HepG2 (cell line): ENCODE measurements around the gene NACAD. TPM values are rescaled to one million over a fixed set of nuclear protein-coding genes. Genes with fewer than 3 reads are reported as not detected.

Experiments
- ATAC-seq: fragments of 200-7000 bp; cut with Tn5 transposase; 3 replicates; pipeline ENCODE4 v1.9.1; 2020; ENCODE audit warnings: mild to moderate bottlenecking, moderate library complexity
- BruUV-seq: library from RNA; stranded (reverse); fragments of 400-500 nt; replicated peaks from 2 replicates; lab custom pipeline; 2021; lab: Mats Ljungman, UMichigan
- CTCF ChIA-PET: fragments of 300-600 bp; formaldehyde crosslinking; extraction: SDS; loops from one replicate; lab custom pipeline; 2021; ENCODE audit warnings: low total read pairs, inconsistent platforms, low intra/inter-chr PET ratio; lab: Yijun Ruan, JAX
- POLR2A ChIA-PET: fragments of 350-600 bp; sonication (Branson Sonifier 250); formaldehyde crosslinking; loops from one replicate; lab custom pipeline; 2020; ENCODE audit warnings: antibody characterized with exemption, inconsistent platforms; lab: Yijun Ruan, JAX
- DNase-seq: peaks from one replicate; pipeline ENCODE4 v3.0.0-alpha.2; 2015; ENCODE audit warnings: low spot score
- FAIRE-seq: peaks from 3 replicates; lab custom pipeline; 2011; peaks lifted over from hg19 to GRCh38; lab: Jason Lieb, UNC
- H2AFZ ChIP-seq: one replicate; pipeline ENCODE4 v1.6.1; 2011; ENCODE audit warnings: low read length, inconsistent platforms
- H3K27ac ChIP-seq: fragments of 300-600 bp; 3 replicates; pipeline ENCODE4 v1.8.0; 2011; ENCODE audit warnings: mixed run types, mild to moderate bottlenecking, mixed read lengths, low read length, inconsistent platforms; ENCODE audit not compliant: insufficient read depth; ENCODE audit errors: extremely low read length
- H3K27me3 ChIP-seq, 2 experiments: fragments of 200-600 bp in 1 of 2; 2 replicates in 1 of 2; 3 replicates in 1 of 2; pipeline versions ENCODE4 v1.6.0 to v1.8.0; 2011; ENCODE audit warnings: low read length in 2 of 2, mild to moderate bottlenecking in 2 of 2, moderate library complexity in 2 of 2, inconsistent platforms in 1 of 2; ENCODE audit not compliant: insufficient read depth in 2 of 2, control insufficient read depth in 1 of 2
- H3K36me3 ChIP-seq, 2 experiments: fragments of 200-600 bp in 1 of 2; replicated peaks in 1 of 2; 2 replicates in 1 of 2; 3 replicates in 1 of 2; pipeline versions ENCODE4 v1.5.1 to v1.8.0; 2011; ENCODE audit warnings: low read length in 2 of 2, inconsistent platforms in 1 of 2; ENCODE audit not compliant: insufficient read depth in 2 of 2, control insufficient read depth in 1 of 2
- H3K4me1 ChIP-seq: 2 replicates; pipeline ENCODE4 v1.5.1; 2012; ENCODE audit warnings: low read length, inconsistent platforms; ENCODE audit not compliant: insufficient read depth
- H3K4me2 ChIP-seq: 2 replicates; pipeline ENCODE4 v1.6.0; 2011; ENCODE audit warnings: low read depth, low read length, inconsistent platforms
- H3K4me3 ChIP-seq, 3 experiments: fragments of 200-600 bp in 1 of 3; sonication (generic), shearing (Covaris generic) in 1 of 3; replicated peaks in 1 of 3; 2 replicates each; pipeline ENCODE4 v1.5.1; 2011 to 2016; ENCODE audit warnings: low read length in 3 of 3, inconsistent platforms in 2 of 3, low read depth in 2 of 3, mild to moderate bottlenecking in 2 of 3, control low read depth in 1 of 3, mixed read lengths in 1 of 3; ENCODE audit not compliant: insufficient read depth in 1 of 3
- H3K79me2 ChIP-seq: one replicate; pipeline ENCODE4 v1.6.1; 2011; ENCODE audit warnings: low read length, inconsistent platforms; ENCODE audit not compliant: insufficient read depth
- H3K9ac ChIP-seq: 2 replicates; pipeline ENCODE4 v1.6.0; 2011; ENCODE audit warnings: mild to moderate bottlenecking, low read depth, low read length, inconsistent platforms; ENCODE audit not compliant: insufficient read depth
- H3K9me3 ChIP-seq: 2 replicates; pipeline ENCODE4 v1.5.1; 2012; ENCODE audit warnings: mild to moderate bottlenecking, low read length
- H4K20me1 ChIP-seq: 2 replicates; pipeline ENCODE4 v1.6.0; 2011; ENCODE audit warnings: inconsistent platforms, mild to moderate bottlenecking, low read length, moderate library complexity; ENCODE audit not compliant: insufficient read depth
- CEBPG ChIP-seq: IDR thresholded peaks from 2 replicates; pipeline ENCODE4 v1.6.1; 2016
- CSRNP1 ChIP-seq: sonication (generic); formaldehyde crosslinking; IDR thresholded peaks from 2 replicates; pipeline ENCODE4 v1.8.1; 2023; ENCODE audit warnings: mild to moderate bottlenecking, missing genetic modification reagents
- HBP1 ChIP-seq: IDR thresholded peaks from 2 replicates; pipeline ENCODE4 v1.6.1; 2016; ENCODE audit warnings: low read depth, control low read depth
- HOXA3 ChIP-seq: sonication (generic); formaldehyde crosslinking; IDR thresholded peaks from 2 replicates; pipeline ENCODE4 v1.5.0; 2020; ENCODE audit warnings: missing genetic modification reagents
- KLF15 ChIP-seq: sonication (generic); formaldehyde crosslinking; IDR thresholded peaks from 2 replicates; pipeline ENCODE4 v1.8.1; 2023; ENCODE audit warnings: borderline replicate concordance, mild to moderate bottlenecking, inconsistent platforms, missing genetic modification reagents, mixed read lengths
- NBN ChIP-seq: fragments of 450-650 bp; conservative IDR thresholded peaks from 2 replicates; pipeline ENCODE4 v1.6.1; 2017
- NRL ChIP-seq: sonication (generic); formaldehyde crosslinking; IDR thresholded peaks from 2 replicates; pipeline ENCODE4 v1.5.0; 2020; ENCODE audit warnings: missing genetic modification reagents, mild to moderate bottlenecking, moderate library complexity, borderline replicate concordance
- RBAK ChIP-seq: sonication (generic); formaldehyde crosslinking; IDR thresholded peaks from 2 replicates; pipeline ENCODE4 v1.5.1; 2020; ENCODE audit warnings: mild to moderate bottlenecking, missing genetic modification reagents
- TBL1XR1 ChIP-seq: fragments of 150-350 bp; IDR thresholded peaks from 2 replicates; pipeline ENCODE4 v1.6.1; 2014; ENCODE audit warnings: borderline replicate concordance, low read length; ENCODE audit not compliant: partially characterized antibody
- THAP8 ChIP-seq: sonication (generic); formaldehyde crosslinking; IDR thresholded peaks from 2 replicates; pipeline ENCODE4 v1.5.1; 2020; ENCODE audit warnings: missing genetic modification reagents, mild to moderate bottlenecking, borderline replicate concordance
- WIZ ChIP-seq: sonication (generic); formaldehyde crosslinking; IDR thresholded peaks from 2 replicates; pipeline ENCODE4 v1.5.1; 2020; ENCODE audit warnings: mild to moderate bottlenecking, missing genetic modification reagents
- ZFP90 ChIP-seq: sonication (generic); formaldehyde crosslinking; IDR thresholded peaks from 2 replicates; pipeline ENCODE4 v1.8.0; 2022; ENCODE audit warnings: missing genetic modification reagents, mild to moderate bottlenecking, inconsistent platforms, borderline replicate concordance
- ZNF253 ChIP-seq: sonication (generic); formaldehyde crosslinking; IDR thresholded peaks from 2 replicates; pipeline ENCODE4 v1.8.0; 2022; ENCODE audit warnings: mild to moderate bottlenecking, missing genetic modification reagents, borderline replicate concordance
- ZNF3 ChIP-seq: IDR thresholded peaks from 2 replicates; pipeline ENCODE4 v1.7.0; 2017; ENCODE audit warnings: inconsistent platforms
- ZNF326 ChIP-seq: sonication (generic); formaldehyde crosslinking; IDR thresholded peaks from 2 replicates; pipeline ENCODE4 v1.4.0; 2020; ENCODE audit warnings: missing genetic modification reagents, borderline replicate concordance
- ZNF570 ChIP-seq: sonication (generic); formaldehyde crosslinking; IDR thresholded peaks from 2 replicates; pipeline ENCODE4 v1.4.0; 2020; ENCODE audit warnings: mild to moderate bottlenecking, missing genetic modification reagents, borderline replicate concordance
- ZNF674 ChIP-seq: sonication (generic); formaldehyde crosslinking; IDR thresholded peaks from 2 replicates; pipeline ENCODE4 v1.5.0; 2020; ENCODE audit warnings: low read depth, mild to moderate bottlenecking, missing genetic modification reagents
- ZNF83 ChIP-seq: sonication (generic); formaldehyde crosslinking; IDR thresholded peaks from 2 replicates; pipeline ENCODE4 v1.4.0; 2020; ENCODE audit warnings: missing genetic modification reagents, mild to moderate bottlenecking, borderline replicate concordance
- ZUFSP ChIP-seq: sonication (generic); formaldehyde crosslinking; IDR thresholded peaks from 2 replicates; pipeline ENCODE4 v1.9.0; 2021; ENCODE audit warnings: missing genetic modification reagents, mild to moderate bottlenecking, borderline replicate concordance
- WGBS: methylation state at CpG from one replicate; pipeline ENCODE4 v1.1.6; 2017; ENCODE audit warnings: low lambda C conversion rate; 5-methylcytosine and 5-hydroxymethylcytosine counted together
- in situ Hi-C: cut with HindIII; loops from 2 replicates; pipeline ENCODE4 v1.10.0; 2017; ENCODE audit warnings: low pct_unique_long_range_greater_than_20kb; ENCODE audit not compliant: extremely low pct_ligation_motif_present
- intact Hi-C: fragments of 100-400 bp; cut with micrococcal nuclease; formaldehyde crosslinking; loops from one replicate; pipeline ENCODE4 v1.10.0; 2022; ENCODE audit not compliant: unreplicated experiment
- polyA plus RNA-seq, 8 experiments: library from polyadenylated mRNA; depleted of rRNA in 3 of 8; stranded (reverse) in 7 of 8; unstranded in 1 of 8; fragments of >200 nt; fragmentation: Illumina TruSeq in 4 of 8; extraction: Trizol in 4 of 8; gene quantifications; 2 replicates each; pipeline versions ENCODE4 v1.2.1 to v1.2.3, GENCODE V29; 2011 to 2016; ENCODE audit warnings: low read depth in 4 of 8, missing spikeins in 1 of 8, mixed read lengths in 1 of 8; ENCODE audit not compliant: insufficient read depth in 1 of 8
- total RNA-seq, 5 experiments: library from RNA; depleted of rRNA; stranded (reverse); fragments of >200 nt; fragmentation: Illumina TruSeq; extraction: Trizol; gene quantifications; 2 replicates each; pipeline ENCODE4 v1.2.3, GENCODE V29; 2016; ENCODE audit warnings: low read depth in 1 of 5

The NACAD gene
- total and polyA plus RNA-seq, 2 of the 13 experiments (the other 11 are each of a cell fraction or from before 2014, with no cell fraction given), result 0.04 TPM; not detected in 1

GRCh38 chr7:45068236-45069023 is 20.3 kb downstream of the NACAD start:
- no peak overlapping the region for H3K9ac ChIP-seq
- H3K4me2 ChIP-seq, result no peak overlapping the region
- no peak overlapping the region for H3K27ac ChIP-seq
- CTCF ChIA-PET, result no interaction called here
- POLR2A ChIA-PET, result no interaction called here
- in situ Hi-C loops, result no loop called here
- no peaks in the 10 kb centered on the region for H3K9me3 ChIP-seq
- WGBS, result 94% methylated on average over 10 of the region's 15 CpGs
- ATAC-seq (no peak), DNase-seq (no peak)
- BruUV-seq, result no TSS peak
- H3K4me3 ChIP-seq, result no peak overlapping the region
- H4K20me1 ChIP-seq, result no peaks in the 10 kb centered on the region
- H3K36me3 ChIP-seq, result peaks cover 5 to 38% of the 10 kb centered on the region in 2 experiments
- intact Hi-C loops, result no loop called here
- no peak overlapping the region for H2AFZ ChIP-seq
- TF ChIP-seq WIZ (CRISPR knock-in tag) (no peak), HBP1 (CRISPR knock-in tag) (no peak), ZUFSP (no peak), ZFP90 (CRISPR knock-in tag) (no peak), TBL1XR1 (no peak), THAP8 (CRISPR knock-in tag) (no peak), ZNF326 (no peak), CSRNP1 (no peak), NRL (CRISPR knock-in tag) (no peak), ZNF3 (CRISPR knock-in tag) (no peak), ZNF570 (CRISPR knock-in tag) (no peak), ZNF83 (CRISPR knock-in tag) (no peak), NBN (no peak), KLF15 (CRISPR knock-in tag) (no peak), HOXA3 (CRISPR knock-in tag) (no peak), RBAK (CRISPR knock-in tag) (no peak), CEBPG (CRISPR knock-in tag) (no peak), ZNF674 (CRISPR knock-in tag) (no peak), ZNF253 (CRISPR knock-in tag) (no peak)
- TF ChIP-seq, all 625 proteins: peak for 0
- Histone ChIP-seq H3K4me1 (no peaks in the 10 kb centered on the region), H3K27me3 (no peaks in the 10 kb centered on the region), H3K79me2 (no peaks in the 10 kb centered on the region)
- FAIRE-seq, result no peak
